Measurements from ENCODE around the gene MAP4K2. TPM values are rescaled to one million over a fixed set of nuclear protein-coding genes. Genes with fewer than 3 reads are reported as not detected.
A peak's percentile ranks its signal among the peaks of the same experiment; 100 is the strongest.

Gene MAP4K2
- total RNA-seq, 2 donors from 2014 or later = 9.2 to 13.3 TPM

- Histone ChIP-seq H3K36me3 (no peaks in the 10 kb centered on the region), H3K9me3 (no peaks in the 10 kb centered on the region), H3K27ac (no peak overlapping the region), H3K27me3 (no peaks in the 10 kb centered on the region), H3K4me3 (no peak overlapping the region), H3K9ac (ENCODE audit: low read depth in 2 of 2, low read length in 2 of 2) (no peak overlapping the region), H3K4me1 (no peaks in the 10 kb centered on the region)
- no peak for DNase-seq
- intact Hi-C loops (cut with DNase I) = no loop called here
- TF ChIP-seq, protein P1, sequence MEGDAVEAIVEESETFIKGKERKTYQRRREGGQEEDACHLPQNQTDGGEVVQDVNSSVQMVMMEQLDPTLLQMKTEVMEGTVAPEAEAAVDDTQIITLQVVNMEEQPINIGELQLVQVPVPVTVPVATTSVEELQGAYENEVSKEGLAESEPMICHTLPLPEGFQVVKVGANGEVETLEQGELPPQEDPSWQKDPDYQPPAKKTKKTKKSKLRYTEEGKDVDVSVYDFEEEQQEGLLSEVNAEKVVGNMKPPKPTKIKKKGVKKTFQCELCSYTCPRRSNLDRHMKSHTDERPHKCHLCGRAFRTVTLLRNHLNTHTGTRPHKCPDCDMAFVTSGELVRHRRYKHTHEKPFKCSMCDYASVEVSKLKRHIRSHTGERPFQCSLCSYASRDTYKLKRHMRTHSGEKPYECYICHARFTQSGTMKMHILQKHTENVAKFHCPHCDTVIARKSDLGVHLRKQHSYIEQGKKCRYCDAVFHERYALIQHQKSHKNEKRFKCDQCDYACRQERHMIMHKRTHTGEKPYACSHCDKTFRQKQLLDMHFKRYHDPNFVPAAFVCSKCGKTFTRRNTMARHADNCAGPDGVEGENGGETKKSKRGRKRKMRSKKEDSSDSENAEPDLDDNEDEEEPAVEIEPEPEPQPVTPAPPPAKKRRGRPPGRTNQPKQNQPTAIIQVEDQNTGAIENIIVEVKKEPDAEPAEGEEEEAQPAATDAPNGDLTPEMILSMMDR (IDR thresholded peaks at IDR 0.05) = no peak
These were observed 51.9 kb downstream of the MAP4K2 start for GRCh38 chr11:64751136-64751535.

DNA sequence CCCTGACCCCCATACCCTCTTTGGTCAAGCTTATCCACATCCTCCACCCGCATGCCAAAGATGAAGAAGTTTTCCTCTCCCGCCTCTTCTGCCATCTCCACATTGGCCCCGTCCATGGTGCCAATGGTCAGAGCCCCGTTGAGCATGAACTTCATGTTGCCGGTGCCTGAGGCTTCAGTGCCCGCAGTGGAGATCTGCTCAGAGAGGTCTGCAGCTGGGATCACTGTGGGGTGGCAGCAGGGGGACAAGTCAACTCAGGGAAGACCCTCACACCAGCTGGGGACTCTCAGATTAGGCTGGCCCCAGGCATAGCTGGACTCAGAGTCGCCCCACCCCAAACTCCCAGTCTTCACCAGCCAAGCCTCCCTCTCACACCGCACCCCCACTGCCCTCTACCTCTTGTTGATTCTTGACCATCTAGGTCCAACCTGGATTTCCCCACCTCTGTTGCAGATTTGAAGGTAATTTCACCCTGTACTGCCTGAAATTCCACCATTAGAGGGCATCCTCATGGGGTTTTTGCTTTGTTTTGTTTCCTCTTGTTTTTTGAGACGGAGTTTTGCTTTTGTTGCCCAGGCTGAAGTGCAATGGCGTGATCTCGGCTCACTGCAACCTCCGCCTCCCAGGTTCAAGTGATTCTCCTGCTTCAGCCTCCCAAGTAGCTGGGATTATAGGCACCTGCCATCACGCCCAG lies 52.5 kb downstream of the MAP4K2 start:
- no peaks in the 10 kb centered on the region for H3K36me3 ChIP-seq
- H3K4me1 ChIP-seq = no peaks in the 10 kb centered on the region
- H3K9me3 ChIP-seq = no peaks in the 10 kb centered on the region
- TF ChIP-seq, protein P1 (IDR thresholded peaks at IDR 0.05) = no peak
- no peak overlapping the region for H3K4me3 ChIP-seq
- H3K27me3 ChIP-seq = peaks cover 2% of the 10 kb centered on the region
- H3K27ac ChIP-seq = no peak overlapping the region
- H3K9ac ChIP-seq (ENCODE audit: low read depth in 2 of 2, low read length in 2 of 2) = no peak overlapping the region
- DNase-seq = no peak
- intact Hi-C loops (cut with DNase I) = no loop called here

- intact Hi-C loops (cut with DNase I) = no loop called here
- H3K4me1 ChIP-seq = peaks cover 8% of the 10 kb centered on the region
- no peak overlapping the region for H3K27ac ChIP-seq
- DNase-seq = no peak
- H3K9ac ChIP-seq (ENCODE audit: low read depth in 2 of 2, low read length in 2 of 2) = no peak overlapping the region
- no peaks in the 10 kb centered on the region for H3K9me3 ChIP-seq
- H3K36me3 ChIP-seq = no peaks in the 10 kb centered on the region
- peaks cover 23% of the 10 kb centered on the region for H3K27me3 ChIP-seq
- no peak overlapping the region for H3K4me3 ChIP-seq
- TF ChIP-seq, protein P1 (IDR thresholded peaks at IDR 0.05) = no peak
These were observed 54.9 kb downstream of the MAP4K2 start for GRCh38 chr11:64747961-64748665.

GRCh38 chr11:64746486-64746885 lies 56.5 kb downstream of the MAP4K2 start:
- H3K9ac ChIP-seq (ENCODE audit: low read depth in 2 of 2, low read length in 2 of 2) = no peak overlapping the region
- DNase-seq = no peak
- H3K27me3 ChIP-seq = peaks cover 37% of the 10 kb centered on the region
- no peaks in the 10 kb centered on the region for H3K9me3 ChIP-seq
- H3K27ac ChIP-seq = peak overlapping the region; percentile 86
- no peaks in the 10 kb centered on the region for H3K36me3 ChIP-seq
- peaks cover 19% of the 10 kb centered on the region for H3K4me1 ChIP-seq
- H3K4me3 ChIP-seq = no peak overlapping the region
- intact Hi-C loops (cut with DNase I) = no loop called here
- TF ChIP-seq, protein P1 (IDR thresholded peaks at IDR 0.05) = no peak

GRCh38 chr11:64745521-64746328 lies 57.3 kb downstream of the MAP4K2 start:
- H3K4me3 ChIP-seq = peak overlapping the region; percentile 36
- H3K27me3 ChIP-seq = peaks cover 43% of the 10 kb centered on the region
- intact Hi-C loops (cut with DNase I) = no loop called here
- peaks cover 19% of the 10 kb centered on the region for H3K4me1 ChIP-seq
- DNase-seq = peak; percentile 60
- TF ChIP-seq, protein P1 (IDR thresholded peaks at IDR 0.05) = no peak
- peak overlapping the region; percentile 86 for H3K27ac ChIP-seq
- H3K9me3 ChIP-seq = no peaks in the 10 kb centered on the region
- no peaks in the 10 kb centered on the region for H3K36me3 ChIP-seq
- H3K9ac ChIP-seq (ENCODE audit: low read depth in 2 of 2, low read length in 2 of 2) = peak overlapping the region; percentile 40 to 66

Measured in colonic mucosa (tissue), 4 donors.